ENCODE measurements around the gene UMAD1.

The UMAD1 gene

GRCh38 chr7:7640221-7641128, at the start of gene UMAD1:
Gene UMAD1, plus strand, starts transcription at chr7:7640752. Its CDS starts 32,620 bp downstream, at chr7:7673372.
- H3K4me2 ChIP-seq = peak within 1 kb of the TSS; percentile 82 to 97 (median 93)
- H3K9me3 ChIP-seq (replicated peaks in 1 of 11) = no peaks in the 10 kb centered on the region
- no peak for TF ChIP-seq Cebpa-rat (IDR thresholded peaks at IDR 0.05)
- H3K9ac ChIP-seq = peak within 1 kb of the TSS; percentile 80 to 86 (median 85)
- no peaks in the 10 kb centered on the region; a peak in 1 of 22 replicates for H4K20me1 ChIP-seq
- H3K4me1 ChIP-seq = peaks cover 17 to 24% (median 21%) of the 10 kb centered on the region in 10 experiments
- H3K27ac ChIP-seq = peak within 1 kb of the TSS; percentile 75 to 85 (median 81)
- H3K4me3 ChIP-seq = peak within 1 kb of the TSS; percentile 74 to 89 (median 83)
- H3K36me3 ChIP-seq = peaks cover 9 to 27% (median 18%) of the 10 kb centered on the region in 11 experiments; a peak in 16 of 22 replicates
- no peaks in the 10 kb centered on the region for H3K27me3 ChIP-seq

- Histone ChIP-seq H3K27me3 (no peaks in the 10 kb centered on the region), H3K4me2 (no peak overlapping the region), H3K36me3 (peaks cover 60 to 95% (median 77%) of the 10 kb centered on the region in 11 experiments)
These were observed 45.1 kb upstream of the UMAD1 start for GRCh38 chr7:7595451-7595850.

GRCh38 chr7:7596176-7596575, 44.4 kb upstream of the UMAD1 start:
- Histone ChIP-seq H3K9ac (no peak overlapping the region), H3K4me1 (no peaks in the 10 kb centered on the region; a peak in 1 of 20 replicates), H4K20me1 (peaks cover 0 to 7% (median 0%) of the 10 kb centered on the region in 11 experiments; a peak in 1 of 22 replicates), H3K9me3 (replicated peaks in 1 of 11) (peaks cover 9 to 16% (median 12%) of the 10 kb centered on the region in 11 experiments; a peak in 18 of 22 replicates), H3K36me3 (peaks cover 56 to 89% (median 69%) of the 10 kb centered on the region in 11 experiments), H3K27me3 (no peaks in the 10 kb centered on the region), H3K4me3 (no peak overlapping the region), H3K4me2 (no peak overlapping the region), H3K27ac (no peak overlapping the region)
- no peak for TF ChIP-seq Cebpa-rat (IDR thresholded peaks at IDR 0.05)

More at GRCh38 chr7:7595451-7595850, 45.1 kb upstream of the UMAD1 start:
- TF ChIP-seq Cebpa-rat (IDR thresholded peaks at IDR 0.05) = no peak
- H3K9ac ChIP-seq = no peak overlapping the region
- no peak overlapping the region for H3K4me3 ChIP-seq
- H4K20me1 ChIP-seq = peaks cover 0 to 7% (median 0%) of the 10 kb centered on the region in 11 experiments; a peak in 1 of 22 replicates
- no peak overlapping the region for H3K27ac ChIP-seq
- H3K4me1 ChIP-seq = no peaks in the 10 kb centered on the region; a peak in 1 of 20 replicates
- H3K9me3 ChIP-seq (replicated peaks in 1 of 11) = peaks cover 9 to 16% (median 12%) of the 10 kb centered on the region in 11 experiments; a peak in 18 of 22 replicates

- H3K27me3 ChIP-seq = no peaks in the 10 kb centered on the region
- no peak overlapping the region for H3K4me2 ChIP-seq
- H3K27ac ChIP-seq = no peak overlapping the region
These were observed 33.5 kb upstream of the UMAD1 start for GRCh38 chr7:7607010-7607409.

GRCh38 chr7:7609330-7609729, 31.2 kb upstream of the UMAD1 start:
- no peak for TF ChIP-seq Cebpa-rat (IDR thresholded peaks at IDR 0.05)
- H3K4me2 ChIP-seq = no peak overlapping the region
- H3K36me3 ChIP-seq = peaks cover 20 to 66% (median 35%) of the 10 kb centered on the region in 11 experiments
- no peak overlapping the region for H3K27ac ChIP-seq
- H3K9ac ChIP-seq = no peak overlapping the region
- H3K4me3 ChIP-seq = no peak overlapping the region
- H4K20me1 ChIP-seq = peaks cover 0 to 7% (median 0%) of the 10 kb centered on the region in 11 experiments; a peak in 2 of 22 replicates
- no peaks in the 10 kb centered on the region for H3K9me3 ChIP-seq (replicated peaks in 1 of 11)
- H3K4me1 ChIP-seq = no peaks in the 10 kb centered on the region
- H3K27me3 ChIP-seq = no peaks in the 10 kb centered on the region

More at GRCh38 chr7:7607010-7607409, 33.5 kb upstream of the UMAD1 start:
- peaks cover 20 to 66% (median 35%) of the 10 kb centered on the region in 11 experiments for H3K36me3 ChIP-seq
- no peak for TF ChIP-seq Cebpa-rat (IDR thresholded peaks at IDR 0.05)
- no peak overlapping the region for H3K4me3 ChIP-seq
- no peaks in the 10 kb centered on the region for H3K9me3 ChIP-seq (replicated peaks in 1 of 11)
- H3K4me1 ChIP-seq = no peaks in the 10 kb centered on the region
- H3K9ac ChIP-seq = no peak overlapping the region
- H4K20me1 ChIP-seq = peaks cover 0 to 7% (median 0%) of the 10 kb centered on the region in 11 experiments; a peak in 2 of 22 replicates

- no peaks in the 10 kb centered on the region for H4K20me1 ChIP-seq
- H3K4me3 ChIP-seq = no peak overlapping the region
- TF ChIP-seq Cebpa-rat (IDR thresholded peaks at IDR 0.05) = no peak
- H3K4me2 ChIP-seq = no peak overlapping the region
- no peak overlapping the region for H3K9ac ChIP-seq
- no peaks in the 10 kb centered on the region for H3K9me3 ChIP-seq (replicated peaks in 1 of 11)
- H3K27ac ChIP-seq = no peak overlapping the region
- no peaks in the 10 kb centered on the region for H3K27me3 ChIP-seq
- H3K4me1 ChIP-seq = no peaks in the 10 kb centered on the region
- peaks cover 3 to 40% (median 14%) of the 10 kb centered on the region in 11 experiments; a peak in 17 of 22 replicates for H3K36me3 ChIP-seq
These were observed 28.0 kb upstream of the UMAD1 start for GRCh38 chr7:7612519-7612918.

- Histone ChIP-seq H3K27ac (no peak overlapping the region), H3K36me3 (peaks cover 0 to 33% (median 8%) of the 10 kb centered on the region in 11 experiments; a peak in 13 of 22 replicates), H3K9ac (no peak overlapping the region), H3K27me3 (no peaks in the 10 kb centered on the region), H3K9me3 (replicated peaks in 1 of 11) (no peaks in the 10 kb centered on the region), H4K20me1 (no peaks in the 10 kb centered on the region), H3K4me2 (no peak overlapping the region), H3K4me3 (no peak overlapping the region), H3K4me1 (no peaks in the 10 kb centered on the region)
- no peak for TF ChIP-seq Cebpa-rat (IDR thresholded peaks at IDR 0.05)
These were observed 27.3 kb upstream of the UMAD1 start for GRCh38 chr7:7613210-7613609.

- Histone ChIP-seq H3K9ac (no peak overlapping the region), H3K4me2 (no peak overlapping the region)
These were observed 26.4 kb upstream of the UMAD1 start for GRCh38 chr7:7614018-7614741.

GRCh38 chr7:7617550-7617949, 23.0 kb upstream of the UMAD1 start:
- no peaks in the 10 kb centered on the region for H4K20me1 ChIP-seq
- TF ChIP-seq Cebpa-rat (IDR thresholded peaks at IDR 0.05) = no peak
- no peaks in the 10 kb centered on the region for H3K36me3 ChIP-seq
- no peaks in the 10 kb centered on the region for H3K9me3 ChIP-seq (replicated peaks in 1 of 11)
- H3K4me2 ChIP-seq = no peak overlapping the region
- H3K27me3 ChIP-seq = no peaks in the 10 kb centered on the region
- no peaks in the 10 kb centered on the region for H3K4me1 ChIP-seq
- H3K9ac ChIP-seq = no peak overlapping the region
- no peak overlapping the region for H3K27ac ChIP-seq
- H3K4me3 ChIP-seq = no peak overlapping the region

More at GRCh38 chr7:7614018-7614741, 26.4 kb upstream of the UMAD1 start:
- Histone ChIP-seq H3K4me1 (no peaks in the 10 kb centered on the region), H3K27ac (no peak overlapping the region), H3K27me3 (no peaks in the 10 kb centered on the region), H4K20me1 (no peaks in the 10 kb centered on the region), H3K36me3 (peaks cover 0 to 24% (median 3%) of the 10 kb centered on the region in 11 experiments; a peak in 10 of 22 replicates), H3K9me3 (replicated peaks in 1 of 11) (no peaks in the 10 kb centered on the region), H3K4me3 (no peak overlapping the region)
- TF ChIP-seq Cebpa-rat (IDR thresholded peaks at IDR 0.05) = no peak

Measured in BLaER1 treated with 17β-estradiol and CSF1 and Interleukin-3, amounts not matched to agents 10 nM and 100 nM (cell line).